ENCODE measurements around the gene FOXP1.

Gene FOXP1

DNA sequence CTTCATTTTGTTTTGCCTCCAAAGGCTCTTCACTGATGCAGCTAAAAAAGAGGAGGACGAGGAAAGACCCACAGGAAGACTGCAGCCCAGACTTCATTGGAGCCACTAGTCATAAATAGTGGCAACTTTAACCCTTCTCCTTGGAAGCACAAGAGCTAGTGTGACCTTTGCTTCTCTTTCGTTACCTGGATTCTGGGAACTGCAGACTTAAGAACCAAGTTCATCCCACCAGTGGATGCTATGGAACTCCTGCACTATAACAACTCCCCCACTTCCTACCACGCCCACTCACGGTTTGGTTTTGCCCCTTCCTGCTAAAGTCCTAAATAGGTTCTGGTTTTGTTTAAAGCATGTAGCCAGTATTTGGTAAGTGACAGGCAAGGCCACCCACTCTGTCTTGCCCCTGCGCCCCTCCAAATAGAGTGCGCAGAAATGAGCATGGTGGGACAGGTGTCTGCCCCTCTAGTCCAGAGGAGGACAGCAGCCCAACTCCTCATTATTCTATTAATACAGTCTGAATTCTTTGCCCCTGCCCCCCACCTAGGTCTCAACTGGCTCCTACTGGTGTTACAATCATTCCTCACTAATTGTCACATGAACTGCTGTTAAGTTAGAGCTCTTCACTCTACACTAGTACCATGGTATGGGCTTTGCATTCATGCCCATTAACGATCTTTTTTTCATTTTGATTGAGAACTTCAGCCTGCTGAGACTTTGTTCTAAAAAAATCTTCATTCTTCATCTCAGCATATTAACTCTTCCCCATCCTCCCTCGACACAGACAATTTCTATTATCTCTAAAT is 504.6 kb downstream of the FOXP1 start:
- DNase-seq (ENCODE audit: insufficient read length, low spot score) (no peak), FAIRE-seq (no peak)
- no peak for TF ChIP-seq TAF1 (IDR thresholded peaks at IDR 0.05; ENCODE audit: low read depth, low read length)
- no peak for TF ChIP-seq PAX5 (IDR thresholded peaks at IDR 0.05; ENCODE audit: insufficient read depth, low read length, severe bottlenecking)
- no peak for TF ChIP-seq POU2F2 (IDR thresholded peaks at IDR 0.05; ENCODE audit: low read depth, low read length)

DNA sequence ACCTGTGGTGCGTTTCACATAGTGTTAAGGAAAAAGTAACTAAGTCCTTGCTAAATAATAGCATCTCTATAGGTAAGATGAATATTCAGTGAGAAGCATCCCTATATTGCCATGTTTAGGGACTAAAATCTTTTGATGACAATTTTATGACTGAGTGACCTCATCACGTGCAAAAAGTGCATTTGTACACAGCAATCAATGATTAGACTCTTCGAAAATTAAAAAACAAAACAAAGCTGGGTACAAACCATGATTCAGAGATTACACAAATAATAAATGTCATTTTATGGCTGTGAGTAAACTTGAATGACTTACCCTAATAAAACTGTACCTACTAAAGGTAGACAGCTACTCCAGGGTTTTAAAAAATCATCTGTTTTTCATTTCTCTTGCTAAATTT is 505.3 kb downstream of the FOXP1 start:
- no peak for FAIRE-seq
- DNase-seq (ENCODE audit: insufficient read length, low spot score) = no peak
- TF ChIP-seq POU2F2 (IDR thresholded peaks at IDR 0.05; ENCODE audit: low read depth, low read length) (no peak), SPI1 (IDR thresholded peaks at IDR 0.05; ENCODE audit: low read depth, low read length) (no peak), POLR2AphosphoS5 (IDR thresholded peaks at IDR 0.05; ENCODE audit: low read depth, low read length) (no peak), PAX5 (IDR thresholded peaks at IDR 0.05; ENCODE audit: insufficient read depth, low read length, severe bottlenecking) (no peak), POLR2A (IDR thresholded peaks at IDR 0.05; ENCODE audit: low read depth, low read length) (no peak), TAF1 (IDR thresholded peaks at IDR 0.05; ENCODE audit: low read depth, low read length) (no peak)

DNA sequence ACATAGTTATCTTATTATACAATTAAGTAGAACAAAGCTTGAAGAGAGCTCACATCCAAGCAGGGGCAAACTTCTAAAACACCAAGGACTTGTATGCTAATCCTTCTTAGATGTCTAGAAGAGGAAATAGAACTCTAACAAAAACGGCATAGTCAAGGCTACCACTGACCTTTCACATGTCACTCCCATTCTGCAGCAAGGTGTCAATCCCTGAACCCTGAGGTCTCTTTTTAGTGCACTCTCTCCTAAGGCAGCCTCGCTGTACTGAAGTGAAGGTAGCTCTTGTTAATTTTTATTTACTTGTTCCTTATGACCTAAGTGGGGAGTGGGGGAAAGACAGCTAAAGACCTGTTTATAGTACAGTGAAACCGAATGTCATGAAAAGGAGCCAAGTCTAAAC is 506.5 kb downstream of the FOXP1 start:
- TF ChIP-seq PAX5 (IDR thresholded peaks at IDR 0.05; ENCODE audit: insufficient read depth, low read length, severe bottlenecking) (no peak), POLR2A (IDR thresholded peaks at IDR 0.05; ENCODE audit: low read depth, low read length) (no peak), SPI1 (IDR thresholded peaks at IDR 0.05; ENCODE audit: low read depth, low read length) (no peak), POLR2AphosphoS5 (IDR thresholded peaks at IDR 0.05; ENCODE audit: low read depth, low read length) (no peak), TAF1 (IDR thresholded peaks at IDR 0.05; ENCODE audit: low read depth, low read length) (no peak), POU2F2 (IDR thresholded peaks at IDR 0.05; ENCODE audit: low read depth, low read length) (no peak)
- DNase-seq (ENCODE audit: insufficient read length, low spot score) = no peak
- no peak for FAIRE-seq

DNA sequence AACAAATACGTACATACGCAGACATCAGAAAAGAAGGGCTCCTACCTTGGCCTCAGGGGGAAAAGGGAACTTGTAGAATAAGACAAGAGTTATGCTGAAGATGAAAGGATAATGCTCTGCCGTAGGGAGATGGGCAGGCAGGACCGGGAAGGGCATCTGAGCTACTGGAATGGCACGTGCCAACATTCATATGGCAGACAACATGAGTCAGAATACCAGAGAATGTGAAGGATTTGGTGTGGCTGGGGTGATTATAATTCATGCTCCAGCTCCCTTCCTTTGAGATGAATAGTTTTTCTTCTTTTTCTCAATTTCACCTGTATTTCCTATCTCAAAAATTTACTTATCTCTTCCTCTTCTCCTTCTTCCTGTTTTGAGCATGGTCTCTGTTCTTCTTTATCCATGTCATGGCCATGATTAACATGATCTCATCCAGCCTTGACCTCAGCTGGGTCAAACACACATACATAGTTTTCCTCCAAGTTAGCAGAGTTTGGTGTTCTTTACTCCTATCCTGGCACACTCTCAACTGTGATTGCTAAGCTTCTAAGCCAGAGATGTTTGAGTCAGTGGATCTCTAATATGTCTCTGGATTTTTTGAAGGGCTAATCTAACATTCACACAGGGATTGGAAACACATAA is 507.0 kb downstream of the FOXP1 start:
- DNase-seq (ENCODE audit: insufficient read length, low spot score) = no peak
- FAIRE-seq = no peak
- TF ChIP-seq PAX5 (IDR thresholded peaks at IDR 0.05; ENCODE audit: insufficient read depth, low read length, severe bottlenecking) (no peak), SPI1 (IDR thresholded peaks at IDR 0.05; ENCODE audit: low read depth, low read length) (no peak), POLR2A (IDR thresholded peaks at IDR 0.05; ENCODE audit: low read depth, low read length) (no peak), TAF1 (IDR thresholded peaks at IDR 0.05; ENCODE audit: low read depth, low read length) (no peak), POLR2AphosphoS5 (IDR thresholded peaks at IDR 0.05; ENCODE audit: low read depth, low read length) (no peak), POU2F2 (IDR thresholded peaks at IDR 0.05; ENCODE audit: low read depth, low read length) (no peak)

DNA sequence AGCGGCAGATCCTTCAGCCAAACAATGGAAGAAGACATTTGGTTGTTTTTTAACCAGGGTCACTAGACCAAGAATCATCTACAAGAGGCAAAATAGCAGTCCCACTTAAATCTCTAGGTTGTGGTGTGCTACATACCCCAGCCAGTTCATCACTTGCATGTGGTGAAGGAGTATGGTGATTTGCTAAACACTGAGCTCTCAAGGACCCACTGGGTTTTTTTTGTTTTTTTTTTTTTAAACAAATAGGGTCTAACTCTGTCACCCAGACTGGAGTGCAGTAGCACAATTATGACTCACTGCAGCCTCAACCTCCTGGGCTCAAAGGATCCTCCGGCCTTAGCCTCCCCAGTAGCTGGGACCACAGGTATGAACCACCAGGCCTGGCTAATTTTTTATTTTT is 508.0 kb downstream of the FOXP1 start:
- FAIRE-seq (no peak), DNase-seq (ENCODE audit: insufficient read length, low spot score) (no peak)
- no peak for TF ChIP-seq PAX5 (IDR thresholded peaks at IDR 0.05; ENCODE audit: insufficient read depth, low read length, severe bottlenecking)
- TF ChIP-seq POU2F2 (IDR thresholded peaks at IDR 0.05; ENCODE audit: low read depth, low read length) = no peak
- TF ChIP-seq TAF1 (IDR thresholded peaks at IDR 0.05; ENCODE audit: low read depth, low read length) = no peak
- TF ChIP-seq SPI1 (IDR thresholded peaks at IDR 0.05; ENCODE audit: low read depth, low read length) = no peak
- TF ChIP-seq POLR2A (IDR thresholded peaks at IDR 0.05; ENCODE audit: low read depth, low read length) = no peak
- TF ChIP-seq POLR2AphosphoS5 (IDR thresholded peaks at IDR 0.05; ENCODE audit: low read depth, low read length) = no peak

DNA sequence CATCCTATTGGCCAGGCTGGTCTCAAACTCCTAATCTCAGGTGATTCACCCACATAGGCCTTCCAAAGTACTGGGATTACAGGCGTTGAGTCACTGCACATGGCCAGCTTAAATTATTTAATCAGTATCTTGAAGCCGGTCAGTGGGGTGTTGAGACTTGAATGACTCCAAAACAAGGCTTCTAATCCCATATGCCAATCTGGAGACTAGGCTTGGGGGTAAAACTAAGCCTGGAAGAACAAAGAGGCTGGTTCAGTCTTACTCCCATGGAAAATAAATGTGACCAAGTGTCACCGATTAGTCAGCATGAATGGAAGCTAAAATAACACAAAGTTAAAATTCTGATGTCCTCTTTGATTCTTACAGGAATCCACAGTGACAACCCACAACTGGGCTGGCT is 509.1 kb downstream of the FOXP1 start:
- FAIRE-seq (no peak), DNase-seq (ENCODE audit: insufficient read length, low spot score) (no peak)
- TF ChIP-seq POU2F2 (IDR thresholded peaks at IDR 0.05; ENCODE audit: low read depth, low read length) (no peak), POLR2AphosphoS5 (IDR thresholded peaks at IDR 0.05; ENCODE audit: low read depth, low read length) (no peak)

DNA sequence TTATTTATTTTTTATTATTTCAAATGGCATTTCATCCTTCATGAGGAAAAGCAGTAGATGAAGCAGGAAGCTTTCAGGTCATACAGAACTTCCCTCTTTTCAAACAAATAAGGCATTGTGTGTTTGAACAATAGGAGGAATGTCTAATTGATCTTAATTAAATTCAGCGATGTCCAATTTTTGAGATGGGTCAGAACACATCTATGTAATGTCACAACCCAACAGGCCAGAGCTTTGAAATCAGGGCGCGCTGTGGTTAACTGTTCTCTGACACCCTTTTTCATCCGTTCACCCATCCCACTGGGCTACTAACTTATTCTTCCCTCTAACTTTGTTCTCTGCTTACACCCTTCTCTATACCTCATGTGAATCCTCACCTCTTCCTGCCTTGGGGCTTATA is 510.5 kb downstream of the FOXP1 start:
- DNase-seq (ENCODE audit: insufficient read length, low spot score) (no peak), FAIRE-seq (no peak)
- no peak for TF ChIP-seq SPI1 (IDR thresholded peaks at IDR 0.05; ENCODE audit: low read depth, low read length)
- TF ChIP-seq POLR2AphosphoS5 (IDR thresholded peaks at IDR 0.05; ENCODE audit: low read depth, low read length) = no peak
- no peak for TF ChIP-seq POLR2A (IDR thresholded peaks at IDR 0.05; ENCODE audit: low read depth, low read length)

DNA sequence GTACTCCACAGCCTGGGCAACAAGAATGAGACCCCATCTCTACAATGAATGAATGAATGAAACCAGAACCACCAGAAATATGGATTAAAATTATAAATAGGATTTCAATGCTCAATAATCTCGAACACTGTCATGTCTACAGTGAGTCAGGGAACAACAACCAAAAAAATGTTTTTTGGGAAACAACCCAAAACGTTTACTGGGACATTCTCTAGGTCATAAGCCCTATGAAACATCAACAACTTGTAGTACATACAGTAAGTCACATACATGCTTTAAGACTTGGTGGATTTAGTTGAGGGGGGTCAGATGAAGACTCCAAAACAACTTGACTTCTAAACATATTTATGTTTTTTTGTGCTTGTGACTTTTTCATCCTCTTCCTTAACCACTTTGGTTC is 511.2 kb downstream of the FOXP1 start:
- TF ChIP-seq SPI1 (IDR thresholded peaks at IDR 0.05; ENCODE audit: low read depth, low read length) (no peak), POLR2A (IDR thresholded peaks at IDR 0.05; ENCODE audit: low read depth, low read length) (no peak), TAF1 (IDR thresholded peaks at IDR 0.05; ENCODE audit: low read depth, low read length) (no peak), PAX5 (IDR thresholded peaks at IDR 0.05; ENCODE audit: insufficient read depth, low read length, severe bottlenecking) (no peak), POLR2AphosphoS5 (IDR thresholded peaks at IDR 0.05; ENCODE audit: low read depth, low read length) (no peak), POU2F2 (IDR thresholded peaks at IDR 0.05; ENCODE audit: low read depth, low read length) (no peak)
- FAIRE-seq (no peak), DNase-seq (ENCODE audit: insufficient read length, low spot score) (no peak)

DNA sequence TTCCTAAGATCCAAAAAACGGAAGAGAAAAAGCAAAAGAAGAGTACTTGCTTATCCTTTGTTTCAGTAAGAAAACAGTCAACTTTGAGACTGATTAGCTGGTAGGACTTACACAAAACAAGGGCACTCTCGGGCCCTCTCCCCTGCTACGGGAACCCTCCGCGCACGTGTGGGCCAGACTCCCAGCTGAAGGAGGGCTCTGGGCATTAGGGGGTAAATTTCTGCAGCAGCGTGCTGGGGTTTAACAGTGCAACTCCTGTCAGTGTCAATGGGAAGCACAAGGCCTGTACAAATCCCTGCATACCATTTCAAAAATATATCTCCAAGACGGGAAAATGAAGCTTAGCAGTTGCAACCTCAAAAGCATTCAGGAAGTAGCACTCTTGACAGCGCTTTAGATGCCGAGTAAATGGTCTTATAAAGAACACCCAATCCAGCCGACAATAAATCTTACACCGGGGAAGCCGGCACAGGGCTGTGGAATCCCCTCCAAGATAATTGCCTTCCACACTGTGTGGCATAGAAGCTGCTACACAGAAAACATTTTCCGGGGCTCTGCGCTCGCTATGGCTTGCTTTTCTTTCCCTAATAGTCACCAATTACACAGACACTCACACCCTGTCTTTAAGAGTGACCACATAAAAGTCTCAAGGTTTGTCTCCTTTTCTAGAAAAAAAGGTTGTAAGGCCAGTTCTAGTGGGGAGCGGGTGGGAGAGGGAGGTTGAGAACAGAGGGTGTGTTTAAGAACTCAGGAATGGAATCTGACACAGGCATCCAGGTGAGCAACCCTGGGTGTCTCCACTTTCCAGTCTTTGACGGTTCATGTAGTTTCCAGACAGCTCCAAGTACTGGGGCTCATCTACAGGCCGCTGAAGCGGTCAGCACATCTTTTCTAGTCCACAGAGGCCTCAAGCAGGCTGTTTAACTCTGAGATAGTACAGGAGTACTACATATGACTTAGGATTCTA is 512.7 kb downstream of the FOXP1 start:
- DNase-seq (ENCODE audit: insufficient read length, low spot score) = no peak
- FAIRE-seq = no peak
- no peak for TF ChIP-seq POLR2A (IDR thresholded peaks at IDR 0.05; ENCODE audit: low read depth, low read length)
- TF ChIP-seq PAX5 (IDR thresholded peaks at IDR 0.05; ENCODE audit: insufficient read depth, low read length, severe bottlenecking) = no peak
- no peak for TF ChIP-seq POLR2AphosphoS5 (IDR thresholded peaks at IDR 0.05; ENCODE audit: low read depth, low read length)
- no peak for TF ChIP-seq SPI1 (IDR thresholded peaks at IDR 0.05; ENCODE audit: low read depth, low read length)
- no peak for TF ChIP-seq POU2F2 (IDR thresholded peaks at IDR 0.05; ENCODE audit: low read depth, low read length)
- no peak for TF ChIP-seq TAF1 (IDR thresholded peaks at IDR 0.05; ENCODE audit: low read depth, low read length)
